GM04503 (cell line): ENCODE results near the gene TANC1.
A peak's percentile ranks its signal among the peaks of the same experiment; 100 is the strongest.

Experiments used
- DNase-seq: peaks from one replicate; pipeline ENCODE4 v3.0.0-alpha.2; 2012; ENCODE audit warnings: low read depth

The TANC1 gene

DNA sequence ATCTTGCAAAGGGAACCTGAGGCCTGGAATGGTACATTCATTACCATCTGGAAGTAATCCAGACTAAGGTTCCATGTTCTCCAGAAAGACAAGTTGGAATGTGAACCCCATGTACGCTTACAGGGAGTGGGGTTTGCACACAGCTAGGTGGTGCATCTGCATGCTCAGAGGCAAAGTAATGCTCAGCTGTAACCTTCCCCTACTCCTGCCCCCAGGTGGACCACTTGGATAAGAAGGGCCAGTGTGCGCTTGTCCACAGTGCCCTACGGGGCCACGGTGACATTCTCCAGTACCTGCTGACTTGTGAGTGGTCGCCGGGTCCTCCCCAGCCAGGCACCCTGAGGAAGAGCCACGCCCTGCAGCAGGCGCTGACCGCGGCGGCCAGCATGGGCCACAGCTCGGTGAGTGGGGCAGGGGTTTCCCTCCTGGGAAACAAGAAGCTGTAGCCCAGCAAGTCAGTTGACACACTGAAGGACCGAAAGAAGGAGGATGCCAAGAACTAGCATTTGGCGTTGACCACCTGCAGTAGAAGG lies 228.0 kb downstream of the TANC1 start:
- no peak for DNase-seq

- no peak for DNase-seq
These were observed 230.8 kb downstream of the TANC1 start for GRCh38 chr2:159199236-159199635.

DNA sequence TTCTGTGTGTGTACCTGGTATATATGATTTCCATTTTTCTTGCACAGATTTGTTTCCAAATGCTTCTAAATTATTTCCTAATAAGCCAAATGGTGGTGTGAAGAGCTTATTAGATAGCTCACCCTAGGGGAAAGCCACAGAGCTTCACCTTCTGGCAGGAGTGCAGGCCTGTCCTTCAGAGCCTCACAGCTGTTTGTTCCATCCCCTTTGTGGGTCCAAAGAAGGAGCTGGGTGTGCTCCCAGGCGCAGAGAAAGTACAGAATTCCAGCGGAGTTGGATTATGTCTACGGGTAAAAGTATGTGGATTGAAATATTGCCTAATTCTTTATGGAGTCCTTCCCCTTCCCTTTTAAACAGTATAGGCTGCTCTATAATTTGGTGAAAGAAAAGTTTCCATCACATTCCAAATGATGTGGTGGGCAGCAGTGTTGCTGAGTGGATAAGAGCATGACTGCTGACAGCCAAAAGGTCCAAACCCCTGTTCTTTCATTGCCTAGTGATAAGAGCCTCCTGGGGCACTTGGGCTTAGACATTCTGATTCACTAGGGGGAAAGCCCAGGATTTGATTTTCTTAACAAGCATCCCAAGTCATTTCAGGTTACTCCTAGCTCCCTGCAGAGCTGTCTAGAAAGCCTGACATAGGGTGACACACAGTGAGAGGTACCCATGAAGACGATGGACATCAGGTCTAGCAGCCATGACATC lies 231.5 kb downstream of the TANC1 start:
- no peak for DNase-seq

DNA sequence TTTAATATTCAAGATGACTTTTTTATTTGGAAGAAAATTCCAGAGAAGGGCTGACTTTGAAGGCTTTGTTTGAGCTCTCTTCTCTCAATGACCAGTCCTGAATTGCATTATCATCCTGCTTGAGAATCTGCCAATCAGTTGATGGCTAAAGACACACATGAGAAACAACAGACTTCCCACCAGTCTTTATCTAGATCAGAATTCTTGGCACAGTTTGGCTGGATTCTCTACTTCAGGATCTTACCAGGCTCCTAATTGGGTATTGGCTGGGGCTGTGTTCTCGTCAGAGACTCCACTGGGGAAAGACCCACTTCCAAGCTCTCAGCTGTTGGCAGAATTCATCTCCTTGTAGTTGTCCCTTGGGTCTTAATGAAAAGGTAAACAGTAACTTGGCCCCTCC lies 232.1 kb downstream of the TANC1 start:
- DNase-seq: no peak

GRCh38 chr2:159201360-159202063 lies 233.1 kb downstream of the TANC1 start:
- DNase-seq: no peak

DNA sequence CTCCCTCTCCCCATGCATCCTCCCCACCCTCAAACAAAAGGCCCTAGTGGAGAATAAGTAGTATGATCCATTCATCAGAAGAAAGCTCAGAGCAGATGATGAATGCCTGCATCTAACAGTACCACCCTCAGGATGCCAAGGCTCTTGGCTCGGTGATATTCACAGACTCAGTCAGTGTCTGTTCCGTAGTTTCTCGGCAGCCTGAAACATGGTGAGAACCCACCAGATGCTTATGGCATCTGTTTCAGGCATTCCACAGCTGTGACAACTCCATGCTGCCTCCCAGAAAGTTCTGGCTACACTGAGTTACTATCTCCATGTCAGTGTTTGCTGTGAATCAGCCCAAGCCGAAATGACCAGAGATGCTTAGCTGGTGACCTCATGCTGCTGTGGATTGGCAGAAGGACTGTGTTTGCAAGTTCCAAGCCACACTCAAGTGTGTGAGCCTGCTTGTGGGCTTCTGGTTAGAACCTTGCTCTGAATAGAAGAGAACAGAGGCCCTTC lies 234.2 kb downstream of the TANC1 start:
- peak; percentile 99 for DNase-seq

DNA sequence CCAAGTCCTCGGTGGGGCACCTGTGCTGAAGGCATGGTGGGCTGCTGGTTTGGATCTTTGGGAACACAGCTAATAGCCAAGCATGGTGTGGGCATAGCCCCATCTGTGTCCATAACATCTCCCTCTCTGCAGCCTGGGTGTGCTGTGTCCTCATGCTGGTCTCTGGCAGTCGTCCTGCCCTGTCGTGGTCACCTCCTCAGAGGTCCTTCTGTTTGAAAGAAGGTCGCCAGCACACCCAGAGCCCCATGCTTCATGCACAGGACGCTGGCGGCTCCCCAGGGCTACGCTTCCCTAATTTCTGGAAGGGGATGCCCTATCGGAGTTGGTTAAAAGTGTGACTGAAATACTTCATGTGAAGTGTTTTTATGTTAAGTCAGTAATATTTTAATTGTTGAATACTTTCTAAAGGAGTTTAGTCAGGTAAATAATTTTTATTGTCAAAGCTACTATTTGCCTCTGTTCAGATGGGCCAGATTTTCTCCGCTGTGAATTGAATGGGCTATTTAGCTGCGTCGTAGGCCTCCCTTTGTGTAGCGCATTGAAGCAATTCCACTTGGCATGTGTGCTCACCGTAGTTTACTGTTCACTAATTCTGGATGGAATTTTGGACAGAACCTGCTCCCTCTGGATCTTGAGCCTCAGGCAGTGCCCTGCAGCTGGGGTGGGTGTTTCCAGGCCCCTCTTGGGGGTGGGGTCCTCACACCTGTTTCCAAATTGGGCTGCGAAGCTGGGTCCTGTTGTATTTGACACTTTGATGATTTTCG lies 236.1 kb downstream of the TANC1 start:
- no peak for DNase-seq

- DNase-seq: no peak
These were observed 238.4 kb downstream of the TANC1 start for GRCh38 chr2:159206736-159207380.

- DNase-seq: no peak
These were observed 240.0 kb downstream of the TANC1 start for GRCh38 chr2:159208438-159208837.

GRCh38 chr2:159209341-159210306 lies 241.2 kb downstream of the TANC1 start:
- no peak for DNase-seq

GRCh38 chr2:159211447-159212396 lies 243.3 kb downstream of the TANC1 start:
- no peak for DNase-seq

- no peak for DNase-seq
These were observed 244.9 kb downstream of the TANC1 start for GRCh38 chr2:159213296-159213695.

DNA sequence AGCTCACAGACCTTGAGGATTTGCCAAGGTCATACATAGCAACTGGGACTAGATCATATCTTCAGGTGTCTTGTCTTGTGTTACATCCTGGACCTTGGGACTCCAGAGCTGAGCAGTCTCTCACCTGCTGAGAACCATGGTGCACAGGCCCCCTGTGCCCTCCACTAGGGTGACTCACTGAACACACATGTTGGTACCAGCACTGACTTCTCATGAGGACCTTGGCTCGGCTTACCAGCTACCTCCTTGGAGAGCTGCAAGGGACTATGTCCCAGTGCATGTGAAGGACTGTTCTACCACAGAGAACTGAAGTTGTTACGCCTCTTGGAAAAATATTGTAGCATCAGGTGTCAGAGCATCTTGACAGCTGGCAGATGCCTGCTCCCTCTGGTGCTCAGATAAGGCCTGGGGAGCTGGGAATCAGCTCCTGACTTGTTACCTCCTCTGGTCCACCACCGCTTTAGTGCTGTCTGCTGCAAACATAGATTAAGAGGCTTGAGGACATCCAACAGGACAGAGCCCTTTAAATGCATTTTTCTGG lies 246.0 kb downstream of the TANC1 start:
- no peak for DNase-seq

DNA sequence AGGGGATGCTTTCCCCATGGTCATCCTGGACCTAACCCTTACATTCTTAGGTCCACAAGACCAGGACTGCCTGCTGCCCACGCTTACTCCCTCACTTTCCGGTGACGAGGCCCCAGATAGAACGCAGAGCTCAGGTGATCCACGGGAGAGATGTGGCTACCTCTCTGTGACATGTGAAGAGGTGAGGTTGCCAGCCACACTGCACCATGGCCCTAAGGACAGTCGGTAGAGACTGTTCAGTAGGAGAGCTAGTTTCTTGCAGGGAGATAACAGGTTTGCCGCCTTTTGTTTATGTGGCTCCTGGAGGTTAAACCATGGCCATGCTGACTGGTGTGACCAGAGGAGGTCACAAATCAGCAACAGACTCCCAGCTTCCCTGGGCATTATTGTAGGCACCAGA lies 246.7 kb downstream of the TANC1 start:
- no peak for DNase-seq

DNA sequence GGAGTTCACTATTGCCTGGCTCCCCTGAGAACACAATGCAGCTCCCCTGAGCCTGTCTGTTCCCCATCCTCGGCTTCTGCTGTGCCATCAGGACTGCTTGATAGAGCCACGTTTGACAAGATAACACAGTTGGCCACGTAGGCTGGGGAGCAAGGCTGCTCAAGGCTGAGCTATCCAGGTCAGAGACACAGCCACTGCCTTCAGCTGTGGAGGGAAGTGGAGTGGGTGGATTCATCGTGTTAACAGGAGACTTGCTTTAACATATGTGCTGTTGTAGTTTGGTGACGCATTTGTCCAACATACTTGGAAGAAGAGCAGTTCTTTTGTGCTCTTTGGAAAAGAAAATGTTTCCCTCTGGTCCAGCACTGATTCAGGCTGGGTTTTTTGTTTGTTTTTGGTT lies 249.2 kb downstream of the TANC1 start:
- DNase-seq: no peak

GRCh38 chr2:159218389-159218788 lies 249.9 kb downstream of the TANC1 start:
- no peak for DNase-seq

DNA sequence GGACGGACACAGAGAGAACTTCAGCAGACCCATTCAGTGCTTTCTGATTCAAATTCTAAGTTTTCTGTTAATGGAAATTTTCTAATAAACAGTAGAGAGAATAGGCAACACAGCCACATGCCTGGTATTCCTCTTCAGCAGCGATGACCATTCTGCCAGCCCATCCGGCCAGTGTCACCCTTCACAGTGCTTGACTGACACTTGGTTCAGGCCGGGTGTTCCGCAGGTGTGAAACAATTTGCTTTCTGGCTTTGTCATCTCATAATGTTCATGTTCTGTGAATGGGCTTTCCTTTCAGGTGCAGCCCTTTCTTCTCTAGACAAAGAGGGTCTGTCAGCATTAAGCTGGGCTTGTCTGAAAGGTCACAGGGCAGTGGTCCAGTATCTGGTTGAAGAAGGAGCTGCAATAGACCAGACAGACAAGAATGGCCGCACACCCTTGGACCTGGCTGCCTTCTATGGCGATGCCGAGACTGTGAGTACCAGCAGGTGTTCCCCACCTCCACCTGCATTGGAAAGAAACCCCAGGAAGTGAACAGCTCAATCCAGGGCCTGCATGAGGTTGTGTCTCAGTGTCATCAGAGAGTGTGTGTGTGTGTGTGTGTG lies 251.1 kb downstream of the TANC1 start:
- DNase-seq: no peak

DNA sequence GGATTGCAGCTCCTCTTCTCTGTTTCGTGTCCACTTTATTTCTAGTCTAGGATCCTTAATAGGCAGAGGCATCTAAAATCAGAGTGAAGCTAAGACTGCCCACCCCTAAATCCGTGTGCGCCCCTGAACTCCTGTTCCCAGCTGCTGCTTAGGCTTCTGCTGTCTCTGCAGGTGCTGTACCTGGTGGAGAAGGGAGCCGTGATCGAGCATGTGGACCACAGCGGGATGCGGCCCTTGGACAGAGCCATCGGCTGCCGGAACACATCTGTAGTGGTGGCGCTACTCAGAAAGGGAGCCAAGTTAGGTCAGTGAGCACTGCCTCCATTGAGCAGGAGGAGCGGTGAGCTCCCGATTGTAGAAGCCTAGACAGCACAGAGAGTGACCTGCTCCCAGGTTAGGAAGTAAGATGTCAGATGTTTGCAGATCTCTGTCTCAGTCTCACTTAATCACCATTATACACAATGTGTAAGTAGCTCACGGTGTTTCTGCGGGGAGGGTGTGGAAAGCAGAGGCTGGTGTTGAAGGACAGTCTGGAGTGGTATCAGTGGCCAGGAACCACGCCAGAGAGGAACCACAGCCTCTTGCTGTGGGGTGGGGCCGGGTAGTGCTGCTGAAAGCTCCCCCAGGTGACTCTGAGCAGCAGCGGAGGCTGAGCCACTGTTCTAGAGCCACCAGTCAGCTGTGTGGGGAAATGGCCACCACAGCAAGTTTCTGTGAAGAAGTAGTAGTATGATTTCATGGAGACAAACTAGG lies 255.8 kb downstream of the TANC1 start:
- no peak for DNase-seq
